ENCODE results near the gene ZNF827. TPM values are rescaled to one million over a fixed set of nuclear protein-coding genes. Genes with fewer than 3 reads are reported as not detected.

Gene ZNF827
- total and polyA plus RNA-seq, 7 donors = 1.8 to 37.7 (median 11.3) TPM

DNA sequence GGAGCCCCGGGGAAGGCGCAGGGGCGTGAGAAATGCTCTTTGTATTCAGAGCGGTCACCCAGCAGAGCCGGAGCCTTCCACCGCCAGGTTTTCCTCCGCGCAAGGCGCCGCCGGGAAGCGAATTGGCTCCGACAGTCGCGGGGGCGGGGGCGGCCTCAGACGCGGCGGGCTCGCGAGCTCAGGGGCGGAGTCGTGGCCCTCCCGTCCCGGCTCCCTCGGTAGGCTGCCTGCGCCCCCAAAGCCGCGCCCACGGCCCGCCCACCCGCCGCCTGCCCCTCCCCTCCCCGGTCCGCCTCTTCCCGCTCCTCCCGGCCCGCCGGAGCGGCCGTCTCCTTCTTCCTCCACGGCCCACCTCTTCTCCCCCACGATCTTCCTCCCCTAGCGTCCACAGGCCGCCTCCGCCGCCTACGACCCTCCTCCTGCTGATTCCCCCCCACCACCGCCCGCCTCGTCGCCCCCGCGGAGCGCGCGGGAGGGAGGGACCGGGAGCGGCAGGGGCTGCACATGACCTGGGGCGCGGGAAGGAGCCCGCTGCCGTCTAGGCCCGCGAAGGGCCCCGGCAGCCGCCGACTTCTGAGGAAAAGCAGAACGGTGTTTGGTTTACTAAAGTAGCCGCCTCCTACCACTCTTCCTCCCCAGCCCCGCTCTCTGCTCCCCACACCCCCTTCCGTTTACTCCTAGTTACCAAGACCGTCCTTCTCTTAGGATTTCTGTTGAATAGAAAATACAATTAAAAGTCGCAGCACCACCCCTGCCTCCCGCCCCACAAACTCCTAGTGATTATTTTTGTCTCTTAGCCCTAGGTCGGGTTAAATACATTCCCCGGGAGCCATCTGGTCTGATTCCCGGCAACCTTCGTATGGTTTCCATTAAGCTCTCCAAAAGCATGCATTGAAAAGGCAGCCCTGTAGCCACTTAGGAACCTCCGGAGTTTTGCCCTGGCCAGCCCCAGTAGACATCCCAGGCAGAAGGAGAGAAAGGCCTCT, 205.4 kb downstream of the ZNF827 start:
- intact Hi-C loops (cut with DNase I) = loop anchor here (1.0 to 10.0 kb wide), 7 partner anchors 51 to 792 kb away; partner anchors contain the start of genes C4orf51, LSM6, MMAA and OTUD4
- 1 to 2% methylated on average over 81 of the region's 81 CpGs for WGBS, 2 donors
- peak overlapping the region; percentile 59 to 63 (median 62) for H3K4me3 ChIP-seq
- H3K27me3 ChIP-seq = no peaks in the 10 kb centered on the region
- no peaks in the 10 kb centered on the region for H3K9me3 ChIP-seq
- TF ChIP-seq, protein P1, sequence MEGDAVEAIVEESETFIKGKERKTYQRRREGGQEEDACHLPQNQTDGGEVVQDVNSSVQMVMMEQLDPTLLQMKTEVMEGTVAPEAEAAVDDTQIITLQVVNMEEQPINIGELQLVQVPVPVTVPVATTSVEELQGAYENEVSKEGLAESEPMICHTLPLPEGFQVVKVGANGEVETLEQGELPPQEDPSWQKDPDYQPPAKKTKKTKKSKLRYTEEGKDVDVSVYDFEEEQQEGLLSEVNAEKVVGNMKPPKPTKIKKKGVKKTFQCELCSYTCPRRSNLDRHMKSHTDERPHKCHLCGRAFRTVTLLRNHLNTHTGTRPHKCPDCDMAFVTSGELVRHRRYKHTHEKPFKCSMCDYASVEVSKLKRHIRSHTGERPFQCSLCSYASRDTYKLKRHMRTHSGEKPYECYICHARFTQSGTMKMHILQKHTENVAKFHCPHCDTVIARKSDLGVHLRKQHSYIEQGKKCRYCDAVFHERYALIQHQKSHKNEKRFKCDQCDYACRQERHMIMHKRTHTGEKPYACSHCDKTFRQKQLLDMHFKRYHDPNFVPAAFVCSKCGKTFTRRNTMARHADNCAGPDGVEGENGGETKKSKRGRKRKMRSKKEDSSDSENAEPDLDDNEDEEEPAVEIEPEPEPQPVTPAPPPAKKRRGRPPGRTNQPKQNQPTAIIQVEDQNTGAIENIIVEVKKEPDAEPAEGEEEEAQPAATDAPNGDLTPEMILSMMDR (IDR thresholded peaks at IDR 0.05) = no peak
- TF ChIP-seq EP300 (IDR thresholded peaks at IDR 0.05) (peak in 2 of 4 donors; percentile 31 to 55), POLR2AphosphoS5 (IDR thresholded peaks at IDR 0.05) (peak; percentile 93 to 98 (median 95)), POLR2A (IDR thresholded peaks at IDR 0.05) (peak; percentile 75 to 83)
- H3K27ac ChIP-seq = peak overlapping the region; percentile 96 to 99 (median 97)
- H3K4me1 ChIP-seq = peaks cover 0 to 53% (median 47%) of the 10 kb centered on the region in 4 donors
- no peaks in the 10 kb centered on the region for H3K36me3 ChIP-seq
- peak; percentile 98 for DNase-seq

DNA sequence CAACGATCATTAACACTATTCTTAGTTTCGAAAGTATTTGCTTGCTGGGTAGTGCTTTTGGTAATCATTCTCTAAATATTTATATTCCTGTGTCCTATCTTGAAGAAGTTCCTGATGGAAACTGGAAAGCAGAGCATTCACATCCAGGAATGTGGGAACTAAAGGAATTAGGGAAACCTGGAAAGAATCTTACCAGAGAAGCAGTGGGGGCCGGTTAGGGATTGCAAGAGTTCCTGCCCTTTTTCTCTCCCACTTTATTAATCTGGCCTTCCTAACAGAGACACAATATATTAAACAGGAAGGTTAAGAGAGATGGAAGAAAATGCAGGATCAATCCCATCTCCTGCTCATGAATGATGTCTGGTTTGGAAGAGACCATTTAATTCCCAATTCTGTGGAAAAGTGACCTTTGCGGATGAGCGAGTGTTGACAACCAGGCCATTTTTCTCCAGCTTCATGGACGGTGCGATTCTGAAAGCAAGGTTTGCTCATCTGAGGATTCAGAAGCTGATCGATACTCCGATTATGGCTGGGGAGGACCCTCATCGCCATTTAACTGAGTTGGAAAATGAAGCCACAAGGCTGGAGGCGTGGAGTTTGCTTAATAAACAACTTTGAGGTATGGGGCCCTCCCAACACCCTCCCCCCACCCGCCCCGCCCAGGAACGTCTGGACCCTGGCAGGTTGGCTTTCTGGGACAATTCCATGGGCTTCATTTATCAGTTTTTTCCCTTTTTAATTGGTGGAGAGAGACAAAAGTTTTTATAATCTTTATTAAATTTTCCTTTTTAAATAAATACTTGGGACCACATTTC, 206.4 kb downstream of the ZNF827 start:
- H3K4me3 ChIP-seq = peak overlapping the region; percentile 24 to 63 (median 61)
- H3K9me3 ChIP-seq = no peaks in the 10 kb centered on the region
- TF ChIP-seq POLR2AphosphoS5 (IDR thresholded peaks at IDR 0.05) (no peak), EP300 (IDR thresholded peaks at IDR 0.05) (no peak), POLR2A (IDR thresholded peaks at IDR 0.05) (no peak)
- TF ChIP-seq, protein P1 (IDR thresholded peaks at IDR 0.05) = no peak
- WGBS, 2 donors = 16 to 53% methylated on average over 14 of the region's 14 CpGs
- peaks cover 0 to 53% (median 47%) of the 10 kb centered on the region in 4 donors for H3K4me1 ChIP-seq
- peak overlapping the region; percentile 96 to 99 (median 97) for H3K27ac ChIP-seq
- no peaks in the 10 kb centered on the region for H3K27me3 ChIP-seq
- H3K36me3 ChIP-seq = no peaks in the 10 kb centered on the region
- intact Hi-C loops (cut with DNase I) = loop anchor here (2.0 to 10.0 kb wide), 6 partner anchors 50 to 793 kb away; partner anchors contain the start of genes C4orf51, LSM6, MMAA and OTUD4
- no peak for DNase-seq

DNA sequence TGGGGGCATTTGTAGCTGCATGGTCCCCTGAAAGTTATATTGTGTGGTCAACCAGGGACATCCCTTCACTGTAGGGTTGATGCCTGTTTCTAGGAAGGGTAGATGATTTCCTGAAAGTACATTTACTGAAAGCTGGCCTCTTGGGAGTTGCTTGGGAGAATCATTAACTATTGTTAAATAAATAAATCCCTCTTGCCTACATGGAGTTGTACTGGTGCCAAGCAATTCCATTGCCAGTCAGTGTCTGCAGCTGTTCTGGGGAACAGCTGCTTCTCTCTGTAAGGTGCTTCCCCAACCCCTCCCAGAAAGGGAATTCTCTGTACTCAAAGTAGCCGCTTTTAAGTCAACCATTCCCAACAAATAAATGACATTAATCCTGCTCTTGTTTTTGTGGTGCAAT, 207.6 kb downstream of the ZNF827 start:
- TF ChIP-seq POLR2A (IDR thresholded peaks at IDR 0.05) (no peak), EP300 (IDR thresholded peaks at IDR 0.05) (no peak), POLR2AphosphoS5 (IDR thresholded peaks at IDR 0.05) (no peak)
- TF ChIP-seq, protein P1 (IDR thresholded peaks at IDR 0.05) = no peak
- Histone ChIP-seq H3K4me1 (peaks cover 0 to 44% (median 36%) of the 10 kb centered on the region in 4 donors), H3K27me3 (no peaks in the 10 kb centered on the region), H3K4me3 (no peak overlapping the region), H3K36me3 (no peaks in the 10 kb centered on the region), H3K27ac (peak overlapping the region in 3 of 4 donors; percentile 22 to 37 (median 28)), H3K9me3 (no peaks in the 10 kb centered on the region)
- intact Hi-C loops (cut with DNase I) = loop anchor here (5.0 to 10.0 kb wide), 5 partner anchors 49 to 794 kb away; partner anchors contain the start of genes C4orf51, LSM6, OTUD4 and SLC10A7
- DNase-seq = no peak
- 13 to 55% methylated on average over 1 of the region's 1 CpG for WGBS, 2 donors

DNA sequence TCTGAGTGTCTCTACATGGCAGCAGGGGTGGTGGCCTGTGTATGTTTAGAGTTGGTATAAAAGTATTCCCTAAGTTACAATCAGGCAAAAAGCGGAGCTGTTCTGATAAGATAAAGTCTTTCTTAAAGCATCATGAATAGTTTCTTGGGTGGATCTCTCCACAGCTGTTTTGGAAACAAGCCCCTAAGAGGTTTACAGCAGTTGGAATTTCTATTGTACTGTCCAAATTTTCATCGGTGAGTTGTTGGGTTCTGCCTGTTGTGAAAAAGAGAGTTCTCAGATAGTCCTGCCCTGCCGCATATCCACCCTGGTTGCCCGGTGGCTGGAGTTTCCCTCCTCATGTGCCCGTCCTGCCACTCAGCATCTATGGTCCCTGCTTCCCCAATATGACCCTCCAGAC, 208.6 kb downstream of the ZNF827 start:
- 83 to 91% methylated on average over 5 of the region's 5 CpGs for WGBS, 2 donors
- DNase-seq = no peak
- TF ChIP-seq, protein P1 (IDR thresholded peaks at IDR 0.05) = no peak
- TF ChIP-seq POLR2A (IDR thresholded peaks at IDR 0.05) (no peak), EP300 (IDR thresholded peaks at IDR 0.05) (no peak), POLR2AphosphoS5 (IDR thresholded peaks at IDR 0.05) (no peak)
- Histone ChIP-seq H3K4me1 (peaks cover 0 to 34% (median 26%) of the 10 kb centered on the region in 4 donors), H3K9me3 (no peaks in the 10 kb centered on the region), H3K27ac (peak overlapping the region in 1 of 4 donors; percentile 10), H3K27me3 (no peaks in the 10 kb centered on the region), H3K36me3 (no peaks in the 10 kb centered on the region), H3K4me3 (no peak overlapping the region)
- intact Hi-C loops (cut with DNase I) = loop anchor here (5.0 to 10.0 kb wide), 5 partner anchors 48 to 795 kb away; partner anchors contain the start of genes C4orf51, LSM6, OTUD4 and SLC10A7
